HEK293T (cell line): ENCODE results near the gene MME.

ENCODE experiments used
- CTCF ChIA-PET: fragments of 350-600 bp; formaldehyde crosslinking; extraction: SDS; loops from one replicate; lab custom pipeline; 2021; ENCODE audit warnings: antibody characterized with exemption, inconsistent platforms; lab: Yijun Ruan, JAX
- POLR2A ChIA-PET: fragments of 350-600 bp; formaldehyde crosslinking; extraction: SDS; loops from one replicate; lab custom pipeline; 2020; ENCODE audit warnings: antibody characterized with exemption, inconsistent platforms; lab: Yijun Ruan, JAX
- DNase-seq: peaks from one replicate; pipeline ENCODE4 v3.0.0; 2012; ENCODE audit warnings: mixed read lengths; ENCODE audit errors: extremely low spot score
- ARNT ChIP-seq: fragments of 450-650 bp; IDR thresholded peaks from 2 replicates; pipeline ENCODE4 v1.6.1; 2017; ENCODE audit warnings: mild to moderate bottlenecking
- BHLHE40 ChIP-seq: fragments of 450-650 bp; IDR thresholded peaks from 2 replicates; pipeline ENCODE4 v1.6.1; 2016; ENCODE audit warnings: mild to moderate bottlenecking, moderate library complexity, borderline replicate concordance
- CTBP1 ChIP-seq: fragments of 450-650 bp; IDR thresholded peaks from 2 replicates; pipeline ENCODE4 v1.6.1; 2016; ENCODE audit warnings: borderline replicate concordance
- ELF4 ChIP-seq: fragments of 450-650 bp; IDR thresholded peaks from 2 replicates; pipeline ENCODE4 v1.6.1; 2017; ENCODE audit warnings: antibody characterized with exemption
- FOXA1 ChIP-seq: fragments of 450-650 bp; IDR thresholded peaks from 2 replicates; pipeline ENCODE4 v1.6.1; 2016; ENCODE audit warnings: mild to moderate bottlenecking
- FOXK2 ChIP-seq: fragments of 450-650 bp; IDR thresholded peaks from 2 replicates; pipeline ENCODE4 v1.6.1; 2016; ENCODE audit warnings: mild to moderate bottlenecking
- FOXM1 ChIP-seq: fragments of 450-650 bp; IDR thresholded peaks from 2 replicates; pipeline ENCODE4 v1.6.1; 2017; ENCODE audit warnings: mild to moderate bottlenecking, borderline replicate concordance
- HDGF ChIP-seq: fragments of 450-650 bp; IDR thresholded peaks from 2 replicates; pipeline ENCODE4 v1.6.1; 2017; ENCODE audit warnings: antibody characterized with exemption, borderline replicate concordance
- L3MBTL2 ChIP-seq: fragments of 450-650 bp; conservative IDR thresholded peaks from 2 replicates; pipeline ENCODE4 v1.6.1; 2016; ENCODE audit warnings: mild to moderate bottlenecking
- LEF1 ChIP-seq: fragments of 450-650 bp; IDR thresholded peaks from 2 replicates; pipeline ENCODE4 v1.6.1; 2017; ENCODE audit warnings: mild to moderate bottlenecking, borderline replicate concordance
- NFRKB ChIP-seq: fragments of 450-650 bp; IDR thresholded peaks from 2 replicates; pipeline ENCODE4 v1.6.1; 2016; ENCODE audit warnings: mild to moderate bottlenecking, moderate library complexity
- SP1 ChIP-seq: fragments of 450-650 bp; IDR thresholded peaks from 2 replicates; pipeline ENCODE4 v1.6.1; 2017
- SUZ12 ChIP-seq: fragments of 450-650 bp; IDR thresholded peaks from 2 replicates; pipeline ENCODE4 v1.6.1; 2016; ENCODE audit warnings: mild to moderate bottlenecking
- TARDBP ChIP-seq: fragments of 450-650 bp; IDR thresholded peaks from 2 replicates; pipeline ENCODE4 v1.6.1; 2016
- ZNF384 ChIP-seq: fragments of 450-650 bp; IDR thresholded peaks from 2 replicates; pipeline ENCODE4 v1.6.1; 2016
- TF ChIP-seq, protein P1 (sequence below): fragments of 450-650 bp; IDR thresholded peaks from 2 replicates; pipeline ENCODE4 v1.6.1; 2016

The MME gene

DNA sequence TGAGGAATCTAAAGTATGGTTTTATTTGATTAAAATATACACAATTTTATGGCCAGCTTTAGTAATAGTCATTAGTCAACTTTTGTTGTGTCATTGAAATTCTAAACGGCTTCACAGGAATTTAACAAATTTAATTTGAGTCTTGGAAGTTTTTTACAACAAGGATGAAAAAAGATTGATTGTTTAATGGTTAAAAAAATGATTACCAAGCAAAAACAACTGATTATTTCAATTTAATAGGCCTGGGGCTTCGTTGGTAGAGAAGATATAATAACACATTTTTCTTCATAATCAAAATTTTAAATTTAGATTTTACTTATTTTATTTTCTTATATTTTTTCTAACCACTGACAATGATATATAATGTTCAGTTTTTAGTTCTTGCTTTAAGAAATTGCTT, 4.4 kb downstream of the MME start:
- ChIA-PET CTCF (no interaction called here), POLR2A (no interaction called here)

DNA sequence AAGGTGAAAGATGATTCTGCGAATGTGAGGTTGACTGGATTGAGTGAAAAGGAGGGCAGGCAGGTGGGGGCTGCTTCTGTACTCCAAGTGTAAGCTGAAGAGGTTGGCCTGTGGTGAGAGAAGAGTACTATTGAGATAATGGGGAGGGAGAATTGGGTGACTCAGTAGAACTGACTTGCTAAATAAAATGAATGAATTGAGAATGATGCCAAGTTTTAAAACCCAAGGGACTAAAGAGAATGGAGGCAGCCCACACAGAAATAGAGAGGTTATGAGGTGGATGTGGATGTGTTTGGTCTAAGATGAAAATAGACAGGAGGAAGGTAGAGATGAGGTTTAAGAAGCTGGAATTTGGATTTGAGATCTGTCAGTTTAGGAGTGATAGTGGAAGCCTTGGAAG, 5.9 kb downstream of the MME start:
- TF ChIP-seq FOXK2 (no peak), SUZ12 (no peak), FOXA1 (no peak), TARDBP (no peak), ZNF384 (no peak), ELF4 (no peak), FOXM1 (no peak)
- TF ChIP-seq, protein P1, sequence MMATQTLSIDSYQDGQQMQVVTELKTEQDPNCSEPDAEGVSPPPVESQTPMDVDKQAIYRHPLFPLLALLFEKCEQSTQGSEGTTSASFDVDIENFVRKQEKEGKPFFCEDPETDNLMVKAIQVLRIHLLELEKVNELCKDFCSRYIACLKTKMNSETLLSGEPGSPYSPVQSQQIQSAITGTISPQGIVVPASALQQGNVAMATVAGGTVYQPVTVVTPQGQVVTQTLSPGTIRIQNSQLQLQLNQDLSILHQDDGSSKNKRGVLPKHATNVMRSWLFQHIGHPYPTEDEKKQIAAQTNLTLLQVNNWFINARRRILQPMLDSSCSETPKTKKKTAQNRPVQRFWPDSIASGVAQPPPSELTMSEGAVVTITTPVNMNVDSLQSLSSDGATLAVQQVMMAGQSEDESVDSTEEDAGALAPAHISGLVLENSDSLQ = no peak
- CTCF ChIA-PET = no interaction called here
- DNase-seq = no peak
- POLR2A ChIA-PET = no interaction called here

More for the DNA sequence above, 4.4 kb downstream of the MME start:
- no peak for DNase-seq
- TF ChIP-seq ZNF384 = no peak
- no peak for TF ChIP-seq ELF4
- TF ChIP-seq LEF1 = no peak
- no peak for TF ChIP-seq SP1
- TF ChIP-seq L3MBTL2 = no peak
- TF ChIP-seq FOXA1 = no peak
- no peak for TF ChIP-seq CTBP1
- TF ChIP-seq SUZ12 = no peak
- no peak for TF ChIP-seq FOXM1
- no peak for TF ChIP-seq ARNT
- TF ChIP-seq NFRKB = no peak
- TF ChIP-seq HDGF = no peak
- TF ChIP-seq BHLHE40 = no peak
- TF ChIP-seq, protein P1 = no peak
- TF ChIP-seq TARDBP = no peak

DNA sequence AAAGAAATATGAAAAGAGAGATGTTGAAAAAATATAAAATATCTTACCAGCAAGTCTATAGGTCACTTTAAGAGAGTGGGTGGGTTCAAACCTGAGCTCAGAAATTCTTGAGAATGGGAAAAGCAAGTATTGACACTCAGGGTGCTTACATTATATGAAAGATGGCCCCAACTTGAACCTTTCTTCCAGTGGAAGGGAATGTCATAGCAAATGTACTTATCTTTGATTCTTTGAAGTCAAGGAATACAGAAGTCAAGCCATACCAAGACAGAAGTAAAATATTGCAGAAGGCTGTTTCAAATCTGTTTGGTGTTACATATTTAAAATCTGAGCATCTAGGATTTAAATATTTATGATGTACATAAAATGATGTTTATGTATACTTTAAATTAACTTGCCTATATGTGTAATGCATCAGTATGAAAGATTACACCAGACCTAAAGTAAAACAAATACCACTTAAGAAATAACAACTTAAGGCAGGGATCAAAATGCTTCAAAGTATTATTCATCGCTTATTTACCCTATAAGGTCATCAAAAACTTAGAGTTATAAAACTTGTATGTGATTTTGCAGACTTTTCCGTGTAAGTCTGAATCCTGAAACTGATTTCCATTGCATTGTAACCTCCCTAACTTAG, 8.7 kb downstream of the MME start:
- ChIA-PET CTCF (no interaction called here), POLR2A (no interaction called here)
- no peak for TF ChIP-seq FOXM1
- TF ChIP-seq LEF1 = no peak
- TF ChIP-seq SUZ12 = no peak
- TF ChIP-seq, protein P1 = no peak
- TF ChIP-seq HDGF = no peak
- TF ChIP-seq BHLHE40 = no peak
- no peak for TF ChIP-seq SP1
- TF ChIP-seq CTBP1 = no peak
- TF ChIP-seq FOXK2 = no peak
- no peak for TF ChIP-seq NFRKB
- TF ChIP-seq TARDBP = no peak
- TF ChIP-seq ARNT = no peak
- TF ChIP-seq L3MBTL2 = no peak
- TF ChIP-seq ZNF384 = no peak
- no peak for TF ChIP-seq FOXA1
- no peak for DNase-seq

DNA sequence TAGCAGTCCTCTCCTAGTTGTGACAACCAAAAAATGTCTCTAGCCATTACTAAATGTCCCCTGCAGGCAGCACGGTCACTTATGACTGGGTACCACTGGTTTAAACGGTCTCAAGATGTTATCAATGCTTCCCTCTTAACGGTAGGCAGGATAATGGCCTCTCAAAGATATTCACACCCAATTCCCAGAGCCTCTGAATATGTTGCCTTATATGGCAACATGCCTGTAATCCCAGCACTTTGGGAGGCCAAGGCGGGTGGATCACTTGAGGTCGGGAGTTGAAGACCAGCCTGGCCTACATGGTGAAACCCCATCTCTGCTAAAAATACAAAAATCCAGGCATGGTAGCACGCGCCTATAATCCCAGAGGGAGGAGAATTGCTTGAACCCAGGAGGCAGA, 9.4 kb downstream of the MME start:
- DNase-seq = no peak
- ChIA-PET POLR2A (no interaction called here), CTCF (no interaction called here)
- TF ChIP-seq ZNF384 (no peak), SUZ12 (no peak), TARDBP (no peak), ARNT (no peak), NFRKB (no peak), SP1 (no peak), FOXK2 (no peak), ELF4 (no peak), CTBP1 (no peak), FOXA1 (no peak), BHLHE40 (no peak), HDGF (no peak), FOXM1 (no peak), L3MBTL2 (no peak), LEF1 (no peak)
- TF ChIP-seq, protein P1 = no peak

DNA sequence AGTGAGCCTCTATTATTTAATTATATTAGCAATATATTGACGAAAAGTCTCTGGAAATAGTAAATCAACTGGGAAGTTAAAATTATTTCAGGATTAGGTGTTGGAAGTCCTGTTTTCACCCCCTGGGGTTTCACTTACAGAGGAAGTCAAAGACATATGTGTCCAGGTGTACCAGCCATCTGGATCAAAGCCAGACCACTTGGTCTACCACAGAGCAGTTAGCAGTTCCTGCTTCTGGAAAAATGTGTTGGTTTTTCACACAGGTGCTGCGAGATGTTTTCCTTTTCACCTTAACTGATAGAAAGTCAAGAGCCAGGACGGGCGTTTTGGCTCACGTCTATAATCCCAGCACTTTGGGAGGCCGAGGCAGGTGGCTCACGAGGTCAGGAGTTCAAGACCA, 13.1 kb downstream of the MME start:
- POLR2A ChIA-PET = no interaction called here
- no peak for DNase-seq
- TF ChIP-seq ELF4 (no peak), BHLHE40 (no peak), ARNT (no peak), CTBP1 (no peak), NFRKB (no peak), L3MBTL2 (no peak), HDGF (no peak), FOXM1 (no peak), SUZ12 (no peak), LEF1 (no peak), ZNF384 (no peak), FOXK2 (no peak), TARDBP (no peak)
- CTCF ChIA-PET = no interaction called here
